Medulla oblongata (tissue), 1 donor: ENCODE measurements around the gene RDM1.
"Not testable (repeated sequence)": the region's sequence is repeated elsewhere in the genome, so short reads cannot be mapped to it uniquely, and the experiment has no call there.

Source experiments
- DNase-seq: peaks from one replicate; pipeline ENCODE4 v3.0.0-alpha.2; 2015; ENCODE audit errors: extremely low spot score

RDM1 gene

GRCh38 chr17:35930211-35931065 lies at the start of gene RDM1:
Gene RDM1 (minus strand): TSS chr17:35930773. CDS start chr17:35930727, 46 bp downstream.
- DNase-seq: peak; percentile 9

- DNase-seq: no peak
These were observed 47.8 kb upstream of the RDM1 start for GRCh38 chr17:35978346-35978745.

- no peak for DNase-seq
These were observed 46.9 kb upstream of the RDM1 start for GRCh38 chr17:35977509-35977908.

- no peak for DNase-seq
These were observed 43.0 kb upstream of the RDM1 start for GRCh38 chr17:35973333-35974260.

- no peak for DNase-seq
These were observed 42.4 kb upstream of the RDM1 start for GRCh38 chr17:35972945-35973332.

GRCh38 chr17:35972535-35972934 lies 42.0 kb upstream of the RDM1 start:
- no peak for DNase-seq

- no peak for DNase-seq
These were observed 41.5 kb upstream of the RDM1 start for GRCh38 chr17:35972066-35972465.

- peak; percentile 92 for DNase-seq
These were observed 39.2 kb upstream of the RDM1 start for GRCh38 chr17:35969558-35970380.

GRCh38 chr17:35968520-35969054 lies 38.0 kb upstream of the RDM1 start:
- DNase-seq: no peak

- DNase-seq: no peak
These were observed 34.7 kb upstream of the RDM1 start for GRCh38 chr17:35965272-35965671.

GRCh38 chr17:35963663-35964062 lies 33.1 kb upstream of the RDM1 start:
- no peak for DNase-seq

GRCh38 chr17:35953720-35954119 lies 23.1 kb upstream of the RDM1 start:
- DNase-seq: no peak

GRCh38 chr17:35949401-35949800 lies 18.8 kb upstream of the RDM1 start:
- no peak for DNase-seq

GRCh38 chr17:35948092-35948491 lies 17.5 kb upstream of the RDM1 start:
- no peak for DNase-seq

- DNase-seq: peak; percentile 53
These were observed 16.6 kb upstream of the RDM1 start for GRCh38 chr17:35947156-35947585.

GRCh38 chr17:35944151-35944550 lies 13.6 kb upstream of the RDM1 start:
- no peak for DNase-seq

GRCh38 chr17:35943537-35943936 lies 13.0 kb upstream of the RDM1 start, which contains the start of gene LYZL6:
Gene LYZL6 (minus strand): TSS chr17:35943713. CDS start chr17:35939356, 4,357 bp downstream.
- DNase-seq: no peak

GRCh38 chr17:35942588-35943186 lies 12.1 kb upstream of the RDM1 start:
- no peak for DNase-seq

GRCh38 chr17:35938492-35938891 lies 7.9 kb upstream of the RDM1 start:
- DNase-seq: not testable (repeated sequence)

- no peak for DNase-seq
These were observed 5.5 kb upstream of the RDM1 start for GRCh38 chr17:35936063-35936462.

GRCh38 chr17:35934760-35935159 lies 4.2 kb upstream of the RDM1 start:
- no peak for DNase-seq
